HG03571 (cell line): Measurements from ENCODE around the gene MGAT4A.

Source experiments
- ATAC-seq: cut with Tn5 transposase; IDR thresholded peaks from one replicate; pipeline ENCODE4 v1.9.1; 2021; ENCODE audit not compliant: unreplicated experiment

MGAT4A gene

DNA sequence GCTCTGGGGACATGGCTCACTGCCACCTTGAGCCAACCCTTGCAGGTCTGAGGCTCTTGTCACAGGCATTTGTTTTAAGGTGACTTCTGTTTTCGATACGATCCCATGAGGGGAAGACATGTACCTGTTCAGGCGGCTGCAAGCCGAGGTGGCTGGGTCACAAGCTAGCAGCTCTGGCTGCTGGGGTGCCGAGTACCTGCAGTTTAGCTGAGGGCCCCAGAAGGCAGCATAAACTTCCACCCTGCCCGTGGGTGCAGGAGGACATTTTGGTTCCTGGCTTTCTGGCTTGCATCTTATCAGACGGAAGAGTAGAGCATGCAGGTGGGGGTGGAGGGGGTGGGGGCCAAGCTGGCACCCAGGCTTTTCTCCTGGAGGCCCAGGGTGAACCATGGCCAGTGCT lies 151.0 kb downstream of the MGAT4A start:
- no peak for ATAC-seq

GRCh38 chr2:98578231-98578630 lies 152.7 kb downstream of the MGAT4A start:
- no peak for ATAC-seq

DNA sequence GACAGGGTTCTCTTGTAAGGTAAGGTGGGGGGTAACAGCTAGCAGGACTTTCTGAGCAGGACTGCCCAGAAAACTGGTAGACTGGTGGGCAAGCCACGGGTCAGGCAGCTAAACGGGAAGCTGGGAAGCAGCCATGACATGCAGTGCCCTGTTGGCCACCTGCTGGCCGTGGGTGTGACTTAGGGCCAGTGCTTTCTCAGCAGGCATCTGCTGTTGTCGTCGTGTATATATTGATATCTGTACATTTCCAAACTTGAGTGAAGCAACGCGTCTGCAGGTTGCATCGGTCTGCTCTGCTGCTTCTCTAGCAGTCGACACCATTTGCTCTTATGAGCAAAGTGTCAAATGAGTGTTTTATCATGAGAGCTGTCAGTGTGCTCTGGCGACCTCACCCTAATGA lies 153.6 kb downstream of the MGAT4A start:
- no peak for ATAC-seq

DNA sequence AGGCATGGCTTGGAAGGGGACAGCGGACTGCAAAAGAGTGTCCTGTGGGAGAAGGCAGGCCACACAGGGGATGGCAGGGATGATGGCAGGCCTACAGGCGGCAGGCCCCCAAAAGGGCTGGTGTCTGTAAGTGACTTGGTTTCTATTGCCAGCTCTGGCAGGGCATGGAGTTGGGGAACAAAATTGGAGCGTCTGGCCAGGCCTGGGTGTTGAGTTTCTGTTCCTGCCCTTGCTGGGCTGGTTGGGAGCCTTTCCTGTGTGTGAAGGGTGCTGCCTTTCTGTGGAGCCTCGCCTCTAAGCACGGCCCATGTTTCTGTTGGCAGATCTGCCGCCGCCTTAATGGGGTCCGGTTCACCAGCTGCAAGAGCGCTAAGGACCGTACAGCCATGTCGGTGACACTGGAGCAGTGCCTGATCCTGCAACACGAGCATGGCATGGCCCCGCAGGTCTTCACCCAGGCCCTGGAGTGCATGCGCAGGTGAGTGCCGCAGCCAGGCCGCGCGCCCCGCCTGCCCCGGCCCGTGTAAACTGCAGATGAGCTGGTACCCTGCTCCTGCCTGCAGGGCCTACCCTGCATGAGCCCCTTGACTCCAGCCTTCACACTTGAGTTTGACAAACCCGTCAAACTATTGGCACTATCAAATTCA lies 154.1 kb downstream of the MGAT4A start:
- ATAC-seq, result no peak

- no peak for ATAC-seq
These were observed 157.5 kb downstream of the MGAT4A start for GRCh38 chr2:98573426-98573825.

DNA sequence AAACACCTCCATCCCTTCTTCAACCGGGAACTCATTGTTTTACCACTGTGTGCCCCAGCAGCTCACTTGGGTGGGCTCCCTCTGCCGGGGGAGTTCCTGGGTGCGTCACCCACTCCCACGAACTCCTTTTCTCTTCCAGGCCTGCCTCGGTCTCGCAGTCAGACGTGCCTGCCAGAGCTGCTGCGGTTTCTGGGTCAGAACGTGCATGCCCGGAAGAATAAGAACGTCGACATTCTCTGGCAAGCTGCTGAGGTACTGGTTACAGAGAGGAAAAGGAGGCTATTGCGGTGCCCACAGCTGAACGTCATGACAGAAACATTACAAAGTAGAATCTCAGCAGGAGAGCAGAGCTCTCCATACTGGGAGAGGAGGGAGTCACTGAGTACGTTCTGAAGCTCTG lies 158.3 kb downstream of the MGAT4A start:
- no peak for ATAC-seq

- no peak for ATAC-seq
These were observed 158.7 kb downstream of the MGAT4A start for GRCh38 chr2:98572211-98572610.

DNA sequence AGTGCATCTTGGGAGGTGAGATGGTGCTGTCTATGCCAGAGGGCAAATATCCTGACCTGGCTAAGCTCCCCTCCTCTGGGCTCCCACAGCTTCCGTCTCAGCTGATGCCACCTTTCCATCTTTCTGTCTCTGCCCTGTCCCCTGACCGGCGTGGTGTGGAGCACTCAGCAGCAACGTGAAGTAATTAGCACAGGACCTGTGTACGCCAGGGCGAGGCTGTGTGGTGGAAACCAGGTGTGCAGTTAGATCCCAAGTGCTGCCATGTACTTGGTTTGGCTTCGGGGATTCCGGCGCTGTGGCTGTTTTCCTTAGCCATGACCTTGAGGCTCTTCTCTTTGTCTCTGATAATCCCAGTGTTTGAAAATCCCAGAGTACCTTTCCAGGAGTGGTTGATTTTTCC lies 159.1 kb downstream of the MGAT4A start:
- ATAC-seq, result no peak

- ATAC-seq, result no peak
These were observed 159.7 kb downstream of the MGAT4A start for GRCh38 chr2:98571121-98571701.

DNA sequence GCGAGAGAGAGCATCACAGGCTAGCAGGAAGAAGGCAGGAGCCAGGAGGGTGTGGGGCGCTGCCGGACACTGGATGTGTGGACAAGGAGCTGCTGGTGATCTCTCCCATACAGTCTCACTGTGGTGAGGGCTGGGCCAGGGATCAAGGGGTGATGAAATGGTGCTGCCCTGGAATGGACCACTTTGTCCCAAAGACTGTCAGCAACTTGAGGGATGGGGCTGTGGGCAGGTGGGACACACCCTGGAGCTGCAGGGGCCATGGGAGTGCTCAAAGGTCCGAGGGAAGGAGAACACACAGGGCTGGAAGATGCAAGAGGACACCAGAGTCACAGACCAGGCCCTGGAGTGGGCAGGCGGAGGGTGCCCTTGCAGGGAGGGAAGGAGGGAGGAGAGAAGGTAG lies 160.6 kb downstream of the MGAT4A start:
- ATAC-seq, result no peak

- ATAC-seq, result no peak
These were observed 161.0 kb downstream of the MGAT4A start for GRCh38 chr2:98569915-98570314.

GRCh38 chr2:98569197-98569793 lies 161.6 kb downstream of the MGAT4A start:
- ATAC-seq, result no peak
